Left hindlimb (tissue), 1 donor: ENCODE results near the gene ZNF580.

ENCODE experiments used
- DNase-seq: peaks from one replicate; pipeline ENCODE4 v3.0.0-alpha.2; 2018

The ZNF580 gene

DNA sequence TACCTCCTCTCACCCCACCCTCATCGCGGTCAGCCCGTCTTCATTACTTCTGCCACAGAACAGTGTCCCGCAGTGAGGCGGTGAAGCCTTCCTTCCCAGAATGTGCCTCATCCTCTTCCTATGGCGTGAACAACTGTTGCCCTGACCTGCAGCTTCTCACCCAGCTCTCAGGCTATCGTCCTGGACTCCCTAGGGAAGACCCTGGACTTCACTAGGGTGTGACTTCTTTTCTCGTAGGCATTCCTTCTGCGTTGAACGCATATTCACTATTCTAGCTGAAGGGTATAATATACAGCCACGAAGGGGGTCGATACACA is 34.4 kb upstream of the ZNF580 start:
- no peak for DNase-seq

DNA sequence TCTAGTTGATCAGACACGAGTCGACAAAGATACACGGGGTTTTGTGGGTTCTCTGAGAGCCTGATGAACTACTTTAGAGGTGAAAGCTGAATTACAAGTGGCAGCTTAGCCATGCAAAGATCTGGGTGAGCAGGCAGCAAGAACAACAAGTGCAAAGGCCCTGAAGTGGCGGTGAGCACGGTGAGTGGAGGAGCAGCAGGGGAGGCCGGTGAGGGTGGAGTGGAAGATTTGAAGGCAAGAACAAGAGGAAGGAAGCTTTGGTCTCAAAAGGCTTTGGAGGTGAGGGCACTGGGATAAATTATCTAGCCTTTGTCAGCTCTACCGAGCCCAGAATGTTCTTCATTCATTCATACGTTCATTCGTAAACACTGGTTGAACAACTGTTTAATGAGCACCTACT is 34.0 kb upstream of the ZNF580 start:
- no peak for DNase-seq

DNA sequence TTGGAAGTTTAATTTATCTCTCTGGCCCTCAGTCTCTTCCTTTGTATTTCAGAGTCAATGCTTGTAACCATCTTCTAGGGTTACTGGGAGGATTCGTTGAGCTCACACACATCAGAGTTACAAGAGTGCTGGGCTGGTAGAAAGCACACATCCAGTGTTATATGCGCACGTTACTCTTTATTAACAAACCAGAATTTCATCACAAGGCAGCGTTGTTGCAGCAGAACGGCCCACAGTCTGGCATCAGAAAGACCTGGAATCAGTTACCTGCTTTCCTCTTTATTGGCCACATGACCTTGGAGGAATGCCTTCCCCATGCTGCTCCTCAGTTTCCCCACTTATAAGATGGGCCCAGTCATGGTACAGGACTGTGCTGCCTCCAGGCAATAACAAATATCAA is 31.5 kb upstream of the ZNF580 start:
- no peak for DNase-seq

DNA sequence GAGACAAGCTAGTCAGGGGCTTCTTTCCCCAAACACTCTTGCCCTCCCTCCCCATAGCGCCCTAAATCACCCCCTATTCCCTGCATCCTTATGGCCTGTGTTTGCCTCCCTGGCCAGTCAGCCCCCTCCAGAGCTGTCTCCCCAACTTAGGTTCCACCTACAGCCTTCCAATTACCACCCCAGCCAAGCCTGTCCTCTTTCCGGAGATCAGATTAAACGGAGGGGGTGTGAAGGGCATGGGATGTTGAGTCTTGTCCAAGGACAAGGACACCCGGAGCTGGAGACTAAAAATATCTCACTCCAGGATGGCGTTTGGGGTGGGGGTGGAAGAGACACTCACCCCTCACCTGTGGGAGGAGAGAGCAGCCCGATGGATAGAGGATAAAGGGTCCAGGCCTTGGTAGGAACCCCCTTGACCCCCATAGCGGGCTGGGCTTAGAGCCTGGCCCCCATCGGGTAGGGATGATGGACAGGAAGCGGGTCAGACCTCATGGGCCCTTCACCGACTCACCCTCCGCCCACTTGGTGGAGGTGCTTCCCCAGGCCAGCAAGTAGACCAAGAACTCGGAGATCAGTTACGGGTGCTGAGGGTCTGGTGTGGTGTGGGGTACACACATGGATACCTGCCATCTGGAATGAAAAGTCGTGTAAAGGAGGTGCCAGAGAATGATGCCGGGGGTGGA is 29.4 kb upstream of the ZNF580 start:
- no peak for DNase-seq

DNA sequence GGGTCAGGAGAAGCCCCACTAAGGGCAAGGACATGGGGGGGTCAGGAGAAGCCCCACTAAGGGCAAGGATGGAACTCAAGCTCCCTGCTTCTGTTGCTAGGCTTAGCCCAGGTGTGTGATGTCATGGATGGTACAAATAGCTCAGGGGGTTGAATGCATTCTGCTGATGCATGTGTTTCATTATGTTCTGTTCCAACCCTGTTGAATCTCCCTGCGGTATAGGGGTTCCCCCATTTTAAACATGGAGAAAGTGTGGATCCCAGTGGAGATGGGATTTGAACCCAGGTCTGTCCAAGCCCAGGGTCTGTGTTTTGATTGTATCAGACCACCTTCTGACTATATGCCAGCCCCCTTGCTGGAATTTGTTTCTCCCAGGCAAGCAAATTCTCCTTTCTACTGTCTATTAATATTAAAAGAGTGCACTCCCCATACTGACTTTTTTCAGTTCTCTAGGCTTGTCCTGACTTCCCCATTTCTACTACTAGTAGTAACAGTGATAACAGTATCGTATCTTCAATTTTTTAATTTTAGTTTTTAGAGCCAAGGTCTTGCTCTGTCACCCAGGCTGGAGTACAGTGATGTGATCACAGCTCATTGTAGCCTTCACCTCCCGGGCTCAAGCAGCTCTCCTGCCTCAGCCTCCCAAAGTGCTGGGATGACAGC is 28.7 kb upstream of the ZNF580 start:
- DNase-seq = no peak

DNA sequence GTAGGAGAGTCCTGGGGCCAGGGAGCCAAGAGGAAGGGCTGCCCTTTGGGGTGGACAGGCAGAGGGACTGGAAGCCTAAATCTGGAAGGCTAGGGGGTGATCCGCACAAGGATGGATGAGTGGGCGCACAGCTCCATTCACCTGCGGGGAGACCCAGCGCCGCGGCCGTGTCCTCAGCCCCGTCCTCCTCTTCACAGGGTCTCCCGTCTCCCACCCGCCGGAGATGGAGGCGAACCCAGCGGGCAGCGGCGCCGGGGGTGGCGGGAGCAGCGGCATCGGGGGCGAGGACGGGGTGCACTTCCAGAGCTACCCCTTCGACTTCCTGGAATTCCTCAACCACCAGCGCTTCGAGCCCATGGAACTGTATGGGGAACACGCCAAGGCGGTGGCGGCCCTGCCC is 27.4 kb upstream of the ZNF580 start:
- DNase-seq = no peak

DNA sequence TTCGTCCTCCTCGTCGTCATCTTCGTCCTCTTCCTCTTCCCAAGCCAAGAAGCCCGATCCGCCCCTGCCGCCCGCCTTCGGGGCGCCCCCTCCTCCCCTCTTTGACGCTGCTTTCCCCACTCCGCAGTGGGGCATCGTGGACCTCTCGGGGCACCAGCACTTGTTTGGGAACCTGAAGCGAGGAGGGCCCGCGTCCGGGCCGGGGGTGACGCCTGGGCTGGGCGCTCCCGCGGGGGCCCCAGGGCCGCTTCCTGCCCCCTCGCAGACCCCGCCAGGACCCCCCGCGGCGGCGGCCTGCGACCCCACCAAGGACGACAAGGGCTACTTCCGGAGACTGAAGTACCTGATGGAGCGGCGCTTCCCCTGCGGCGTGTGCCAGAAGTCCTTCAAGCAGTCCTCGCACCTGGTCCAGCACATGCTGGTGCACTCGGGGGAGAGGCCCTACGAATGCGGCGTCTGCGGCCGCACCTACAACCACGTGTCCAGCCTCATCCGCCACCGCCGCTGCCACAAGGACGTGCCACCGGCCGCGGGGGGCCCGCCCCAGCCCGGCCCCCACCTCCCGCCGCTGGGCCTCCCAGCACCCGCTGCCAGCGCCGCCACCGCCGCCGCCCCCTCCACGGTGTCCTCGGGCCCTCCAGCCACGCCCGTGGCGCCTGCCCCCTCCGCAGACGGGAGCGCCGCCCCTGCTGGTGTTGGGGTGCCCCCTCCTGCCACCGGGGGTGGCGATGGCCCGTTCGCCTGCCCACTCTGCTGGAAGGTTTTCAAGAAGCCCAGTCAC is 26.7 kb upstream of the ZNF580 start:
- DNase-seq = no peak

DNA sequence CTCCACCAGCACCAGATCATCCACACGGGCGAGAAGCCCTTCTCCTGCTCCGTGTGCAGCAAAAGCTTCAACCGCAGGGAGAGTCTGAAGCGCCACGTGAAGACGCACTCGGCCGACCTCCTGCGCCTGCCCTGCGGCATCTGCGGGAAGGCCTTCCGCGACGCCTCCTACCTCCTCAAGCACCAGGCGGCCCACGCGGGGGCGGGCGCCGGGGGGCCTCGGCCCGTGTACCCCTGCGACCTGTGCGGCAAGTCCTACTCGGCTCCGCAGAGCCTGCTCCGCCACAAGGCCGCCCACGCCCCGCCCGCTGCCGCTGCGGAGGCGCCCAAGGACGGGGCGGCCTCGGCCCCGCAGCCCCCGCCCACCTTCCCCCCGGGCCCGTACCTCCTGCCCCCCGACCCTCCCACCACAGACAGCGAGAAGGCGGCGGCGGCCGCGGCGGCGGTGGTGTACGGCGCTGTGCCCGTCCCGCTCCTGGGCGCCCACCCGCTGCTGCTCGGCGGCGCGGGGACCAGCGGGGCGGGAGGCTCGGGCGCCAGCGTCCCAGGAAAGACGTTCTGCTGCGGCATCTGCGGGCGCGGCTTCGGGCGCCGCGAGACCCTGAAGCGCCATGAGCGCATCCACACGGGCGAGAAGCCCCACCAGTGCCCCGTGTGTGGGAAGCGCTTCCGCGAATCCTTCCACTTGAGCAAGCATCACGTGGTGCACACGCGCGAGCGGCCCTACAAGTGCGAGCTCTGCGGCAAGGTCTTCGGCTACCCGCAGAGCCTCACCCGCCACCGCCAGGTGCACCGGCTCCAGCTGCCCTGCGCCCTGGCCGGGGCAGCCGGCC is 25.9 kb upstream of the ZNF580 start:
- DNase-seq = no peak

DNA sequence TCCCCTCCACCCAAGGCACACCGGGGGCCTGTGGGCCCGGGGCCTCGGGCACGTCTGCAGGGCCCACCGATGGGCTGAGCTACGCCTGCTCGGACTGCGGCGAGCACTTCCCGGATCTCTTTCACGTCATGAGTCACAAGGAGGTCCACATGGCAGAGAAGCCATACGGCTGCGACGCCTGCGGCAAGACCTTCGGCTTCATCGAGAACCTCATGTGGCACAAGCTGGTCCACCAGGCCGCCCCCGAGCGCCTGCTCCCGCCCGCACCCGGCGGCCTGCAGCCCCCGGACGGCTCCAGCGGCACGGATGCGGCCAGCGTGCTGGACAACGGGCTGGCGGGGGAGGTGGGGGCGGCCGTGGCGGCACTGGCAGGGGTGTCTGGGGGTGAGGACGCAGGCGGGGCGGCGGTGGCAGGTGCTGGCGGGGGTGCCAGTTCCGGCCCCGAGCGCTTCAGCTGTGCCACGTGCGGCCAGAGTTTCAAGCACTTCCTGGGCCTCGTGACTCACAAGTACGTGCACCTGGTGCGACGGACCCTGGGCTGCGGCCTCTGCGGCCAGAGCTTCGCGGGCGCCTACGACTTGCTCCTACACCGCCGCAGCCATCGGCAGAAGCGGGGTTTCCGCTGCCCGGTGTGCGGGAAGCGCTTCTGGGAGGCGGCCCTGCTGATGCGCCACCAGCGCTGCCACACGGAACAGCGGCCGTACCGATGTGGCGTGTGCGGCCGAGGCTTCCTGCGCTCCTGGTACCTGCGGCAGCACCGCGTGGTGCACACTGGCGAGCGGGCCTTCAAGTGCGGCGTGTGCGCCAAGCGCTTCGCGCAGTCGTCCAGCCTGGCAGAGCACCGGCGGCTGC is 25.0 kb upstream of the ZNF580 start:
- DNase-seq = no peak

DNA sequence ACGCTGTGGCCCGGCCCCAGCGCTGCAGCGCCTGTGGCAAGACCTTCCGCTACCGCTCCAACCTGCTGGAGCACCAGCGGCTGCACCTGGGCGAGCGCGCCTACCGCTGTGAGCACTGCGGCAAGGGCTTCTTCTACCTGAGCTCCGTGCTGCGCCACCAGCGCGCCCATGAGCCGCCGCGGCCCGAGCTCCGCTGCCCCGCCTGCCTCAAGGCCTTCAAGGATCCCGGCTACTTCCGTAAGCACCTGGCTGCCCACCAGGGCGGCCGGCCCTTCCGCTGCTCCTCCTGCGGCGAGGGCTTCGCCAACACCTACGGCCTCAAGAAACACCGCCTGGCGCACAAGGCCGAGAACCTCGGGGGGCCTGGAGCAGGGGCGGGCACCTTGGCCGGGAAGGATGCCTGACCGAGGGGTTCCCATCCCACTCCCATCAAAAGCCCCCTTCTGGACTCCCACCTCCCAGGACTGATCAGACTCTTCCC is 24.4 kb upstream of the ZNF580 start:
- DNase-seq = no peak

DNA sequence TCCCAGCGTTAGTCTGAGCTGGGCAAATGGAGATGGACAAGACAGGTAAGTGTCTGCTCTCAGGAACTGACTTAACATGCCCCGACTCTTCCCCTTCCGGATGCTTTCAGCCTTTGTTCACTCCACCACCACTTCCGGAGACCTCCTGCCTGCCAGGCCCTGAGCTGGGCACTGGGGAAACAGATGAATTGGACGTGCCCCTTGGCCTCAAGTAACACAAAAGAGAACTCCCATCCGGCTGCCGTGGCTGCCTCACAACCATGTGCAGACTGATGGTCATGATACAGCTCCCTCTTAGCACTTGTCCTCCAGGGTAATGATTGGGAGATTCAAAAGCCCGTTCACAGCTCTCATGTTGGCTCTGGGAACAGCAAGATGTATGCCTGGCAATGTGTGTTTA is 23.4 kb upstream of the ZNF580 start:
- no peak for DNase-seq

DNA sequence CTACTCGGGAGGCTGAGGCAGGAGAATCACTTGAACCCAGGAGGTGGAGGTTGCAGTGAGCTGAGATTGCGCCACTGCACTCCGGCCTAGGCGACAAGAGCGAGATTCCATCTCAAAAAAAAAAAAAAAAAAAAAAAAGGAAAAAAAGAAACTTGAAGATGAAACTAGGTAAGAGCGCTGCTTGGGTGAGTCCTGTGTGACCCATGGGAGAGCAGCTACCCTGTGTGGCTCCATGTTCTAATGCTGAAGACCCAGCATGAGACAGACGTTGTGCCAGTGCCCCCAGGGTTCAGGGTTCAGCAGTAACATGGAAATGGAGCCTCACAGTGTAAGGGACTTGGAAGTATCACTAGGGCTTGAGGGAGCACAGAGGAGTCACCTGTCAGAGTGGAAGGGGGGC is 22.4 kb upstream of the ZNF580 start:
- DNase-seq = no peak

DNA sequence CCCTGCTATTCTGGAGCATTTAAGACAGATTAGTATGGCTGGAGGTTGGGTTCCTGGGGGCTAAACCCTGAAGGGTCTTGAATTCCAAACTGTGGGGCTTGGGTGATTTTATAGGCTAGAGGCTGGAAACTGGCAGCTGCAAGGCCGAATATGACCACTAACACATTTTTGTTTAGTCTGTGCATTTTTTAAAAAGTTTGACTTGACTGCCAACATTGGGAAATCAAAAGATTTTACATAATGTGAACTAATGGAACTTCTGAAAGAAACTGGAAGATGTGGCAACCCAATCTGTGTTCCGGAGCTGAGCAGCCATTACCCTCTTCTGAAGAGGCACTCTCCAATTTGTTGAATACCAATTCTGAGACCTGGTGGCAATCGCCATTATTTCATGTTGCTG is 21.5 kb upstream of the ZNF580 start:
- no peak for DNase-seq

DNA sequence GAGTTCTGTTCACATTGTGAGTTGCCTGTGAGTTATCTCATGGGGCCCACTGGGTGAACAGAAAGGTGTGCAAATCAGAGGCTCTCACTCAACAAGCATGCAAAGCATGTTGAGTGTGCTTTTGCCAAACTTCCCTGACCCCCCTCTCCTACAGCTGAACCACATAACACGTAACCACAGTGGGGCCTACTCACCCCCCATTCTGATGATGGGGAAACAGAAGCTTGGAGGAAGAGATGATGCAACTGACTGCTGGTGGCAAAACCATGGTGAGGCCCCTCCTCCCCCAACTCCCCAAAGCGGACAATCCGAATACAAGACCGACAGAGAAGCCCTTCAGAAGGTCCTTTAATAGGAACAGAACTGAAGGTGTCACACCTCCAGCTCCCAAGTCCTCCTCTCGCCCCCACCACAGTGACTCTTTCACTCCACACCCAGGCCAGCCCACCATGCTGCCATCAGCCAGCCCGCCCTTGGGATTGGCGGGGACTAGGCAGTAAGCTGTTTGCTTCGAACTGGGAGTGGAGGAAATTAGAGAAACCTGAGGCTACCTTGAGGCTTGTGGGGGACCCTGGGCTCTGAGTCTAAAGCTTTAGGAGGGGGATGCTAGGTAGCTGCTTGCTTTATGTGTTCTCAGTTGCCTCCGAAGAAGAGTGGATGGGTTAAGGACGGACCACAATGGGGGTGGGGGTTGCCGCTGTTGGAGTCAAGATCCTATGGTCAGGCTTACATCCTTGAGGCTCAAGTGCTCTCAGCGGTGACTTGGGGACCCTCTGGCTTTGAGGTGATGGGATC is 20.2 kb upstream of the ZNF580 start:
- no peak for DNase-seq

DNA sequence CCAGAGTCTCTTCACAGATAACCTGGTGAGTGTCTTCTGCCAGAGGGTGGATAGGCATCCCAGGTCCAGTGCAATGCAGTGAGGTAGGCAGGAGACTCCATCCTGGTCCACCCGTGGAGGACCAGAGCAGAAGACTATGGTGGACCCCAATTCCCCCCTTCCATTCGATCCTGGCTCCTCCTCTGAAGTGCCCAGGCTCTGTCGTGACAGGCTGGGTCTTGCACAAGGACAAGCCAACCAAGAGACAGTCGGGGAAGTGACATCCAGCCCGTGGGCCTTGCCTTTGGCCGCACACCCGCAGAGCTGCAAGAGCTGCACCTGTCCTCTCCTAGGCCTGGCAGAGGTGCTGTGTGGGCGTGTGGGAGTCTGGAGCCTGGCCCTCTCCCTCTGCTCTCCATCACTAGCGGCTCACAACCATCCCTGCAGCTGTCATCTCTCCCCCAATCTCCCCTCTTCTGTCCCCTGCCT is 19.6 kb upstream of the ZNF580 start:
- no peak for DNase-seq

DNA sequence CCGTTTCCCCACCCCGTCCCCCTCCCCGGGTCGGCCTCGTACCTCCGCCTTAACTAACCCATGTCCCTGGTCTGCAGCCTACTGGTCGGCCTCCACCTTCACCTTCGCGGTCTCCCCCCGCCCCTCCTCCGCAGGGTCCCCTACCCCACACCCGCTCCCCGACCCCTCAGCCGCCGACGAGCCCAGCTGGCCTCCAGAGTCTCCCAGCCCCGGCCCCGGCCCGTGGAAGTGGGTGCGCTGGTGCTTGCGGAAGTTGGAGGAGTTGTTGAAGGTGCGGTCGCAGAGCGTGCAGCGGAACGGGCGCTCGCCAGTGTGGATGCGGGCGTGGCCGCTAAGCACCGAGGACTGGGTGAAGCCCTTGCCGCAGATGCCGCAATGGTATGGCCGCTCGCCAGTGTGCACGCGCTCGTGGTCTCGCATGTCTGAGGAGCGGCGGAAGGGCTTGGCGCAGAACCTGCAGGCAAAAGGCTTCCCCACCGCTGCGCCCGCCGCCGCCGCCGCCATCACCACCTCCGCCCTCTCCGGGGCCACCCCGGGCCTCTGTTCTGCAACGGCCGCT is 19.1 kb upstream of the ZNF580 start:
- no peak for DNase-seq

DNA sequence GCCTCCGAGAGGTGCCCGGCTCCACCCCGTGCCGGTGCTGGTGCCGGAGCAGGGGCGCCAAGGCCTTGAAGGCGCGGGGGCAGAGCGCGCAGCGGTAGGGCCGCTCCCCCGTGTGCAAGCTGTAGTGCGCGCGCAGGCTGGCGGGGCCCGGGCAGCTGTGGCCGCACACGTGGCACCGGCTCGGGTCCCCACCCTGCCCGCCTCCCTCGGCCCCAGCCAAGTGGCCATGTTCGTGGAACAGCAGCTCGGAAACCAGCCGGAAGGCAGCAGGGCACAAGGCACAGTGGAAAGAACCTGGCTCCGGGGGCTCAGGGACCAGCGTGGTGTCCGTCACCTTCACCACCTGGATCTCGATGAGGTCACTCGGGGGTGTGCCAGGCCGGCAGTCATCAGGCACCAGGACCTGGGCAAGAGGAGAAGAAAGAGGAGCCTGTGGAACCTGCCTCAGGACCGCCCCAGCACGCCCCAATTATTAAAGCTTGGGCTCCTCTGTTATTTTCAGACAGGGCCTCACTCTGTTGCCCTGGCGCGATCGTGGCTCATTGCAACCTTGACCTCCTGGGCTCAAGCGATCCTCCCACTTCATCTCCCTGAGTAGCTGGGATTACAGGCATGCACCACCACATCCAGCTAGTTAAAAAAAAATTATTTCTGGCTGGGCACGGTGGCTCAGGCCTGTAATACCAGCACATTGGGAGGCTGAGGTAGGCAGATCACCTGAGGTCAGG is 18.4 kb upstream of the ZNF580 start:
- no peak for DNase-seq

DNA sequence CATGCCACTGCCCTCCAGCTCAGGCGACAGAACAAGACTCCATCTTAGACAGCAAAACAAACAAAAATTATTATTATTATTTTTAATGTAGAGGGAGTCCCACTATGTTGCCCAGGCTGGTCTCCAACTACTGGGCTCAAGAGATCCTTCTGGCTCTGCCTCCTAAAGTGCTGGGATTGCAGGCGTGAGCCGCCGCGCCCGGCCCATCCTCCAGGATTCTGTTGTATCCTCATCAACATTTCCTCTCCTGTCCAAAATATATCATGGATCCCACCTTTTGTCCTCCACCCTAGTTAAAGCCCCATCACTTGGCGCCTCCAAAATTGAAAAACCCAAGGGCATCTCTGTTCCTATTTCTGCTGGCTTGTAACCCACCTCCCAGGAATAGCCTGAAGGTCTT is 17.7 kb upstream of the ZNF580 start:
- DNase-seq = no peak

DNA sequence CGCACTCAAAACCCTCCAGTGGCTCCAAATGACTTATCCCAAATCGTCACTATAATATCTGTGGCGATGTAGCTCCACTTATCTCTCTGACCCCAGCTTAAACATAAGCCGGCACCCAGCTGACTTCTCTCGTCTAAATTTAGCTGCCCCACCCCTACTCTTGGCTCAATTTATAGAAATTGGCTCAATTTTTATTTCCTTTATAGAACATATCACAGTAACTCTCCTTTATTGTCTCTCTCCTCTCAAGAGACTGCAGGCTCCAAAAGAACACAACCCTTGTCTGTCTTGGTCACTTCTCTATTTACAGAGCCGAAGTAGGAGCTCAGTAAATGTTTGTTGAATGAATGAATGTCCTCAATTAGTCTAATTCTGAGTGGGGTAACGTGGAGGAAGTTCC is 17.2 kb upstream of the ZNF580 start:
- no peak for DNase-seq
